ENCODE data around the gene EFNB2. TPM values are rescaled to one million over a fixed set of nuclear protein-coding genes. Genes with fewer than 3 reads are reported as not detected.

The EFNB2 gene
- total RNA-seq, 1 experiment from 2014 or later = 16.9 TPM

GRCh38 chr13:106499113-106499512, 36.3 kb downstream of the EFNB2 start:
- H3K27me3 Mint-ChIP-seq (ENCODE audit: unreplicated experiment) = no peaks in the 10 kb centered on the region
- no peak overlapping the region for H3K27ac Mint-ChIP-seq (ENCODE audit: unreplicated experiment)
- no TSS peak for BruUV-seq (replicated peaks)
- intact Hi-C loops (cut with micrococcal nuclease; ENCODE audit: unreplicated experiment) = no loop called here
- peaks cover 9% of the 10 kb centered on the region for H3K36me3 Mint-ChIP-seq (ENCODE audit: insufficient read depth, unreplicated experiment)
- H3K4me3 Mint-ChIP-seq (ENCODE audit: low read depth, unreplicated experiment) = no peak overlapping the region
- CTCF ChIA-PET = no interaction called here
- H3K4me1 Mint-ChIP-seq (ENCODE audit: low read depth, unreplicated experiment) = no peaks in the 10 kb centered on the region
- TF ChIP-seq CTCF (IDR thresholded peaks at IDR 0.05; ENCODE audit: unreplicated experiment) = no peak
- no peak for DNase-seq
- no peaks in the 10 kb centered on the region for H3K9me3 Mint-ChIP-seq (ENCODE audit: low read depth, unreplicated experiment)

DNA sequence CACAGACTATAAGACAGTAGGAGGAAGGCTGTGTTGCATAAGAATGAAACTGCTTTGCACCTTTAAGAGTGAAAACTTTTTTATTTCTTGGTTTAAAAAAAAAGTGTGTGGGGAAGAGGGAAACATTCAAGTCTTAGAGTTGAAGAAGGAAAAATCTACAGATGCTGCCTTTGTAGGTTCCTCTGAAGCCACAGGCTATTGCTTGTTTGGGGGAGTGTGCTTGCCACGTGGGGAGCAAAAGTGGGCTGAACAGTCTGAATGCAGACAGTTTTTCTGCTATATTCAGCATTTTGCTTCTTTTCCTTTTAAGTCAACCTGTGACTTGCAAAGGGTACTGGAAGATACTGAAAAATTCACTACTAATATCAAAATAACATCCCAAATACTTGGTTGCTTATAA, 36.9 kb downstream of the EFNB2 start:
- Mint-ChIP-seq H3K4me1 (ENCODE audit: low read depth, unreplicated experiment) (no peaks in the 10 kb centered on the region), H3K27ac (ENCODE audit: unreplicated experiment) (no peak overlapping the region), H3K4me3 (ENCODE audit: low read depth, unreplicated experiment) (no peak overlapping the region), H3K36me3 (ENCODE audit: insufficient read depth, unreplicated experiment) (peaks cover 9% of the 10 kb centered on the region), H3K9me3 (ENCODE audit: low read depth, unreplicated experiment) (no peaks in the 10 kb centered on the region), H3K27me3 (ENCODE audit: unreplicated experiment) (no peaks in the 10 kb centered on the region)
- CTCF ChIA-PET = no interaction called here
- no peak for DNase-seq
- BruUV-seq (replicated peaks) = no TSS peak
- no peak for TF ChIP-seq CTCF (IDR thresholded peaks at IDR 0.05; ENCODE audit: unreplicated experiment)
- intact Hi-C loops (cut with micrococcal nuclease; ENCODE audit: unreplicated experiment) = no loop called here

GRCh38 chr13:106498158-106498557, 37.3 kb downstream of the EFNB2 start:
- no peaks in the 10 kb centered on the region for H3K27me3 Mint-ChIP-seq (ENCODE audit: unreplicated experiment)
- H3K4me3 Mint-ChIP-seq (ENCODE audit: low read depth, unreplicated experiment) = no peak overlapping the region
- intact Hi-C loops (cut with micrococcal nuclease; ENCODE audit: unreplicated experiment) = no loop called here
- BruUV-seq (replicated peaks) = no TSS peak
- H3K9me3 Mint-ChIP-seq (ENCODE audit: low read depth, unreplicated experiment) = no peaks in the 10 kb centered on the region
- H3K36me3 Mint-ChIP-seq (ENCODE audit: insufficient read depth, unreplicated experiment) = peaks cover 5% of the 10 kb centered on the region
- DNase-seq = no peak
- no peak overlapping the region for H3K27ac Mint-ChIP-seq (ENCODE audit: unreplicated experiment)
- no peaks in the 10 kb centered on the region for H3K4me1 Mint-ChIP-seq (ENCODE audit: low read depth, unreplicated experiment)
- no peak for TF ChIP-seq CTCF (IDR thresholded peaks at IDR 0.05; ENCODE audit: unreplicated experiment)
- CTCF ChIA-PET = no interaction called here

- H3K9me3 Mint-ChIP-seq (ENCODE audit: low read depth, unreplicated experiment) = no peaks in the 10 kb centered on the region
- H3K4me3 Mint-ChIP-seq (ENCODE audit: low read depth, unreplicated experiment) = no peak overlapping the region
- no TSS peak for BruUV-seq (replicated peaks)
- TF ChIP-seq CTCF (IDR thresholded peaks at IDR 0.05; ENCODE audit: unreplicated experiment) = no peak
- no peak for DNase-seq
- H3K27ac Mint-ChIP-seq (ENCODE audit: unreplicated experiment) = no peak overlapping the region
- intact Hi-C loops (cut with micrococcal nuclease; ENCODE audit: unreplicated experiment) = no loop called here
- H3K27me3 Mint-ChIP-seq (ENCODE audit: unreplicated experiment) = no peaks in the 10 kb centered on the region
- no peaks in the 10 kb centered on the region for H3K4me1 Mint-ChIP-seq (ENCODE audit: low read depth, unreplicated experiment)
- CTCF ChIA-PET = no interaction called here
- peaks cover 4% of the 10 kb centered on the region for H3K36me3 Mint-ChIP-seq (ENCODE audit: insufficient read depth, unreplicated experiment)
These were observed 38.4 kb downstream of the EFNB2 start for GRCh38 chr13:106497079-106497478.
